ENCODE data around the gene NDC1.
"Not testable (repeated sequence)": the region's sequence is repeated elsewhere in the genome, so short reads cannot be mapped to it uniquely, and the experiment has no call there.

NDC1 gene

DNA sequence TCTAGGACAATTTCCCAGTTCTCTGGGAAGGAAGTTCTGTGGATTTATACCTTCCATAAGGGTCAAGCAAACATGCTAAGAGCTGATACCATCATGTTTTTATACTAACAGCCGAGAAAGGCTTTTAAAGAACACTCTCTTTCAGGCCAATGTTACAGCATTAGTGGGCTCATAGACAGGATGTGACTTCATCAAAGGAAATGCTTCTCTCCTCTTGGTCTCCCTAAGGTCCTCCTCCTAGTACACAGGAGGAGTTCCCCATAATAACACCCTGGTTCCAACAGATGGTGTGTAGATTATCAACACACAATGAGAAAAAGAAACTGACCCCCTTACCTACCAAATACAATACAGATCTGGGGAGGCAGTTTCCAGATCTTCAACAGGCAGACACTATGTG lies 72.4 kb downstream of the NDC1 start:
- DNase-seq (ENCODE audit: low read depth): no peak

DNA sequence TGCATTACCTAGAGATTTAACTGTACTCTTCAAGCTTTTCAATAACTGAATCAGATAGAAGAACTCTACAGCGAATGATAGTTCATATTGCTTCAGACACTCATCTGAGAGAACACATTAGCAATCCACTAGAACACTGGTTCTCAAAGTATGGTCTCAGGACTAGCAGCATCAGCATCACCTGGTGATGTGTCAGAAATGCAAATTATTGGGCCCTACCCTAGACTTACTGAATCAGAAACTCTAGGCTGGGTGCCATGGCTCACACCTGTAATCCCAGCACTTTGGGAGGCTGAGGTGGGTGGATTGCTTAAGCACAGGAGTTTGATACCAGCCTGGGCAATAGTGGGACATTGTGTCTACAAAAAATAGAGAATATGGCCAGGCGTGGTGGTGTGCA lies 74.2 kb downstream of the NDC1 start:
- no peak for DNase-seq (ENCODE audit: low read depth)

DNA sequence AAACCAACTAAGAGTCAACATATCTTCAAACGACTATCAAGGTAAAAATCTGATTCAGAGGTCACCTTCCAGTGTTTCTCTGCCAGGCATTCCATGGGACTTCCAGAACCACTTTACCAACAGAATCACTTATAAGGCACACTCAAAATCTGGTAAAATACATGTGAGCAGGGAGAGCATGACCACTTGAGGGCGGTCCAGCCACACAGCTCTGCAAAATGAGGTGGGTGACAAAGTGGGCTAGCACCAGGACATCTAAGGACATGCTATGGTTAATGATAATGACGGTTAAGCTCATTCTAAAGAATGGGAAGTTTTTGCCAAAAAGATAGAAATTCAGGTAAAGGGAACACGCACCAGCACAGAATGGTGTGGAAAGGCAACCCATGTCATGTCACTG lies 74.6 kb downstream of the NDC1 start:
- DNase-seq (ENCODE audit: low read depth): no peak

DNA sequence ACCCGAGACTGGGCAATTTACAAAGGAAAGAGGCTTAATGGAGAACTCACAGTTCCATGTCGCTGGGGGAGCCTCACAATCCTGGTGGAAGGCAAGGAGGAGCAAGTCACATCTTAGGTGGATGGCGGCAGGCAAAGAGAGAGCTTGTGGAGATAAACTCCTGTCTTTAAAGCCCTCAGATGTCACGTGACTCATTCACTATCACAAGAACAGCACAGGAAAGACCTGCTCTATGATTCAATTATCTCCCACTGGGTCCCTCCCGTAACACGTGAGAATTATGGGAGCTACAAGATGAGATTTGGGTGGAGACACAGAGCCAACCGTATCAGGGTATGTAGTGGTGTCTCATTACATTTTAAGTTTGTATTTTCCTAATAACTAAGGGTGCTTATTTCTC lies 77.6 kb downstream of the NDC1 start:
- not testable (repeated sequence) for DNase-seq (ENCODE audit: low read depth)

DNA sequence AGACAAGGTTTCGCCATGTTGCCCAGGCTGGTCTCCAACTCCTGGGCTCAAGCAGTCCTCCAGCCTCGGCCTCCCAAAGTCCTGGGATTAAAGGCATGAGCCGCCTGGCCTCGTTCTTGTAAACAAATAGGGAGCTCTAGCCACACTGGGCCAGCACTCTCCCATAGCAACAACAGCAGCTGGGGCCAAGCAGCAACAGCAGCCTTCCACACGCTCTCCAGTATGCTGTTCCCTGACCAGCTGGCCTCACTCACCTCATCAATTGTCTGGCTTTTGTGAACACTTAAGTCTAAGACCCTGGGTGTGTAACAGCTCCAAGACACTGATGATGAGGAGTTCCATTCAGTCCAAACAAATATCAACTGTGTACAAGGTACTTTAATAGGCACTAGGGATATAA lies 82.2 kb downstream of the NDC1 start:
- no peak for DNase-seq (ENCODE audit: low read depth)

DNA sequence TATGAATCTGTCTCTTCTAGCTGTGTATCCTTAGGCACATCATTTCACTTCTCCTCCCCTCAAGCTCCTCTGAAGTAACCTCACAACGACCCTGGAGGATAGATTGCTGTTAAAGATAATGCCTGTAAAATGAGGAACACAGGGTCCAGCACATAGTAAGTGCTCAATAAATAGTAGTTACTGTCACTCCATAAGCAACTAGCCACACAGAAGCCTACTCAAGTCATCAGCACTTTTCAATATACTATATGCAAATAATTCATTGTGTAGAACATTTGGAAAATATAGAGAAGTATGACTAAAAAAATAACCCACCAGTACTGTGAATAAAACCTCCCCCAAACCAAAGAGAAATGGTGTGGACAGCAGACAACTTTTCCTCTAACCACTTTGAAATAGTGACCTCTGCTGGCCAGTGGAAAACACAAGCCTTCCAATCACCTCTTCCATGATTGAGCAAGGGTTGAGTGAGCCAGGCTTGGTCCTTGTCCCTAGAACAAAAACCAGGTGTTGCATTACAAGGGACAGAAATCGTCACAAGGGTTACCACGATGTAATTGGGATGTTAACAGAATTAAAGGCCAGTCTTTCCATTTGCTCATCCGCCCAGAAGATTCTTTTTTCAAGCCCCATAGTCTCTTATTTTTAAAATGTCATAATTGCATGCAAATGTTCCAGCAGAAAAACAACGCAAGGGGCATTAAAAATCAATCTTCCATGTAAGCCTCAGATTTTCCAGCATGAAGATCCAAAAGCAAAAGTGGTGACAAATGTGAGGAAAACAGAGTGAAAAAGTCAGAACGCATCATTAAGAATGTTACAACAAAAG lies 83.4 kb downstream of the NDC1 start:
- DNase-seq (ENCODE audit: low read depth): peak; percentile 35

DNA sequence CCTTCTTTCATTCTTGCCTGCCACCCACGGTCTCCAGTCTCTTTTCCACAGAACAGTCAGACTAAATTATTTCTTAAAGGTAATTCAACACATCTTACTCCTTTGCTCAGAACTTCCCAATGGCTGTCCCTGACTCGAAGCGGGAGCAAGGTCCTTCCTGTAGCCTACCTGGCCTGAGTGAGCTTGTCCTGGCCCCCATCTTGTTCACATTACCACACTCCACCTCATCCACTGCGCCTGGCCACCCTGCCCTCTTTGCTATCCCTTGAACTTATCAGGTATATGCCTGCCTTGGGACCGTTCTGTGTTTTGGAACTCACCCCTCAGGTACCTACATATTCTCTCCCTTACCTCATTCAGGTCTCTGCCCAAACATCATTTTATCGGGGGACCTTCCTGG lies 85.8 kb downstream of the NDC1 start:
- DNase-seq (ENCODE audit: low read depth): no peak

DNA sequence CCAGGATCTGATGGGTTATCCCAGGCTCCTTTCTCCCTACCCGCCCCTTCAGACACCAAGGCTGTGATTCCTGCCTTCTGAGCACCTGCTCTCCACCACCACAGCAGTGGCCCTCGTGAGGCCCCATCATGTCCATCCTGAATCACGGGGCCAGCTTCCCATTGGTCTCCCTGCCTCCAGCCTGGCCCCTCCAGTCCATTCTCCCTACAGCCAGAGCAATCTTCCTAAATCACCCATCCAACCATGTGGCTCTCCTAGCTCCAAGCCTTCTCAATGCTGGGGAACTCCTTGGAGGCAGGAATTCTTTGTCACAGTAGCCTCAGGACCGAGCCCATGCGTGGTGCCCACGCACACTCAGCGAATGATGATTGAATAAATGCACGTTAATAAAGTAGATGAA lies 90.3 kb downstream of the NDC1 start:
- DNase-seq (ENCODE audit: low read depth): no peak

DNA sequence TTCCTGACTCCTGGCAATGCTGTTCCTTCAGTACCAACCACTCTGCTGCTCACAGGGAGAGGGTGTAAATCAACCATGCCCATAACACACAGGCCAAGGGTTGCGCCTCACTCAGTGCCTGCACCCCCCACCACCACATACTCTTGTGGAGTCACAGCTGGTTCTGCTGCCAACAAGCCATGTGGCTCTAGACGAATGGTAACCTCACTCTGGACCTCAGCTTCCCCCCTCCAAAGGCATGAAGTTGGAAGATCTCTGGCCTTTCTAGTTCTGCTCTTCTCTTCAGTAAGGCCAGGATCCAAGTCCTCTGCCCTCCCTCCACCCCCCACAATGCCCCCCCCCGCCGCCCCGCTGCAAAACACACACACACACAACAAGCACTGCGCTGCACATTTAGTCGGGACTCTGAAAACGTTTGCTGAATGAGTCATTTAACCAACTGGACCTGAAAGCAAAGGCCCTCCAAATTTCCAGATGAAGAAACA lies 97.4 kb downstream of the NDC1 start:
- DNase-seq (ENCODE audit: low read depth): no peak

DNA sequence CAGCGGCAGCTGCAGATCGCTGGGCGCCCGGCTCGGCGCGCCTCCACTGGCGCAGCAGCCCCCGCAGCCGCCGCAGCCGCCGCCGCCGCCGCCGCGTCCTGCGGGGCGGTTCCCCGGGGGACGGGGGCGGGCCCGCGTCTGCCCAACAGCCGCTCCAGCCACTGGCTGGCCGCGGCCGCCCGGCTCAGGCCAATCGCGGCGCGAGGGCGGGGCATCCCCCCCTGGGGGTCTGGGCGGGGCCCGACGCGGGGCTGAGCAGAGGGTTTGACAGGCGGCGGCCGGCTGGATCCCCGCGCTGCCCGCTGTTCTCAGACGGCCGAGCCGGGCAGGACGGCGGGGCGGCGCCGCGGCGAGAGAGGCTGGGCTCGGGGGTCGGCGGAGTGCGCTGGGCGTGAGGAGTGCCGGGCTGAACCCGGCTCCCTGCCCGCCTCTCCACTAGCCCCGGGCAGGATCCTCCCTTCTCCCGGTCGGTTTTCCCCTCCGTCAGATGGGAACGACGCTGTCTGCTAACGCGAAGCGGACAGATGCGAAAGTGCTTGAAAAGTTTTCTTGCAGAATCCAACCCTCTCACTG lies 98.9 kb downstream of the NDC1 start, which contains the start of gene GLIS1:
Gene GLIS1, minus strand, starts transcription at position 56 of the 573 bp plus-strand sequence. CDS start 1,100 bp downstream, outside the sequence.
- peak; percentile 48 for DNase-seq (ENCODE audit: low read depth)

DNA sequence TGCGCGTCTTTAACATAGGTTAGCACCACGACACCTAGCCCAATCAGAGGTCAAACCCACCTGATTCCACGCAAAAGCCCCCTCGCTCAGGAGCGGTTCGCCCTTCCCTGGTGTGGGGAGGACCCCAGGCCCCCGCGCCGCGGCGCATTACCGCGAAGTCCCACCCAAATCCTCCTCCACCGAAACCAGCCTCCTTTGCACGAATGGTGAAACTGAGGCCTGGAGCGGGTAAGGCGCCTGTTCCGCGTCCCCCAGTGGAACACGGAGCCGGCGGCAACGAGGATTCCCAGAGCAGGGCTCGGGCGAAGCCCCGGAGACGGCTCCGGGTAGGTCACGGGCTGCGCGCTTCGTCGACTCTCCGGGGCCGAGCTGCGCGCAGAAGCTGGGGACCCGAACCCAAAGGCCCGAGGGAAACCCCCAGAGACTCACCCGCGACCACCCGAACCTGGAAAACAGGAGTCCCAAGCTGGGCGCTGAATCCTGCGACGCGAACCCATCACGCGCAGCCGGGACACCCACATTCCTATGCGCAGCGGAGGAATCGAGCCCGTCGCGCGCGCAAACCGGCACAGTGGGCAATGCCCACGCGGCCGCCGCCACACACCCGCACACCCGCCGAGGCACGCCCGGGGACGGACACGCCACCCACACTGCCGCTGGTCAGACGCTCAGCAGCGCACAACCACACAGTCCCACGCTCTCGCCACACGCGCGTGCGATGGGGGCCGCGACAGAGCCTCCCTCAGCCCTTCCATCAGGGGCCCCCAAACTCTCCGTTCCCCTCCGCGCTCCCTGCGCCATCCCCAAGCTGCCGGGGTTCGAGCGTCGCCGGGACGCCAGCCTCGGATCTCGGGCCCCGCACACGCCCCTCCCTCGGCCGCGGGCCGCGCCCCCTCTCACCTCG lies 99.6 kb downstream of the NDC1 start:
- no peak for DNase-seq (ENCODE audit: low read depth)

DNA sequence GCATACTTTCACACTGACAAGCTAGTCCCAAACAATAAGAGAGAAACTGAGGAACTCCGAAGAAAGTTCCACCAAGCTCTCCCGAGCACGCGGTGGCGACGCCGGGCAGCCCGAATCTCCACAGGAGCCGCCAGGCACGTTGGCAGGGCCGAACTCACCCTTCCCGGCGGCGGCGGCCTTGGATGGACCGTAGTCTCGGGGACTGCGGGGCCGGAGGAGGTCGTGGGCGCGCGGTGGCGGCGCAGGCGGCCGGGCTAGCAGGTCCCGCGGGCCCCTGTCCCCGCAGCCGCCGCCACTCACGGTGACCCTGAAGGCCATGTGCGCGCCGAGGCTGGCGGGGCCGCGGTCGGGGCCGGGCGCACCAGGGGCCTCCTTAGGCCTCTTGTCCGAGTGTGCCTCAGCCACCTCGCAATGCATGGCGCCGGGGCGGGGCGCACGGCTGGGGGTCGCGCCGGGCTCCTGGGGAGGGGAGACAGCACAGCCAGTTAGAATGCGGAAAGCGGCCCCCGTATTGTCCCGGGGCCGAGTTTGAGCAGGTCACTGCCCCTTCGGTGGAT lies 100.4 kb downstream of the NDC1 start:
- DNase-seq (ENCODE audit: low read depth): no peak

DNA sequence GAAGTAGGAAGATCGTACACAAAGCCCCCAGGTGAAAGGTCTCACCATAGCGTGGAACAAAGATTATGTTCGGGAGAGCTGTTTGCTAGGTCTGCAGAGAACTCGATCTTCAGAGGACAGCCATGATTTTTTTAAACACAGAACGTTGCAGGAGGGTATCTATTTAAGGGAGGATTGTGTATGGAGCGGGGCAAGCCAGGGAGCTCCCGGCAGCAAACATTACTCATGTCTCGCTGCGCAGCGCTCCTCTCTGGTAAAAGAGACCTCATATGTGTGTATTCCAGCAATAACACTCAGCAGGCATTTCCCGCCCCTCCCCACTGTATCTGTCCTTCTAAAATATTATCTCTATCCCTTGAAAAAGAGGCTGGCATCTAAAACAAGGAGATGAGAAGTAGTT lies 101.8 kb downstream of the NDC1 start:
- DNase-seq (ENCODE audit: low read depth): no peak

DNA sequence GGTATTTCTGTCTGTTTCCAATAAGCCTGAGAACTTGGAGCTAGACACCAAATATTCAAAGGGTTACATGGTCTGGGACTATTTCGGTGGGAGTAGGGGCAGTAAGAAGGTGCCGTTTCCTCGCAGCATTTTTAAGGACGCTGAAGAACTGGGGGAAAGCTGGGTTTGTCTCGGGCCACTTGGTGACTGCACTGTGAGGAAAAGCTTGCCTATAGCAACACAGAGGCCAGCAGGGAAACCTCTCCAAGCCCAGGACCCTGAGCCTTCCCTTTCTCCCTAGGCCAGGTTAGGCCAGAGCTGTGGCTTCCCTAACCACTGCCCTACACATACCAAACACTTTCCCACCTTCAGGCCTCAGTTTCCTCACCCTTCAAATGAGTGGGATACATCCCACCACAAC lies 102.4 kb downstream of the NDC1 start:
- no peak for DNase-seq (ENCODE audit: low read depth)

DNA sequence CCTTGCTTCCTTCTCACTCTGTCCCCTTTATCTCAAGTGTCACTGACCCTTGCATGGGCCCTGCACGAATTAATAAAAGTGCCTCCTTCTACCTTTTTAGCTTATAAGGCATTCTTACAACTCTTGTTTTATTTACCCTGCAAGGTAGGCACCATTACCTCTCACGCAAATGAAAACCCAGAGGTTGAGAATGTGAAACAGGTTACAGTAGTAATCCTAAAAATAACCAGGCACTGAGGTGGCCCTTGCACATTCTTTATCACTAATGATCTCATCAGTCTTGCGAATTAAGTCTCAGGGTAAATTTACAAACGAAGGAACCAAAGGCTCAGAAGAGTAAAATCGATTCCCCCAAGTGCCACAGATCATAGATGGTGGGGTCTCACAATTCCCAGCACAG lies 102.8 kb downstream of the NDC1 start:
- no peak for DNase-seq (ENCODE audit: low read depth)

DNA sequence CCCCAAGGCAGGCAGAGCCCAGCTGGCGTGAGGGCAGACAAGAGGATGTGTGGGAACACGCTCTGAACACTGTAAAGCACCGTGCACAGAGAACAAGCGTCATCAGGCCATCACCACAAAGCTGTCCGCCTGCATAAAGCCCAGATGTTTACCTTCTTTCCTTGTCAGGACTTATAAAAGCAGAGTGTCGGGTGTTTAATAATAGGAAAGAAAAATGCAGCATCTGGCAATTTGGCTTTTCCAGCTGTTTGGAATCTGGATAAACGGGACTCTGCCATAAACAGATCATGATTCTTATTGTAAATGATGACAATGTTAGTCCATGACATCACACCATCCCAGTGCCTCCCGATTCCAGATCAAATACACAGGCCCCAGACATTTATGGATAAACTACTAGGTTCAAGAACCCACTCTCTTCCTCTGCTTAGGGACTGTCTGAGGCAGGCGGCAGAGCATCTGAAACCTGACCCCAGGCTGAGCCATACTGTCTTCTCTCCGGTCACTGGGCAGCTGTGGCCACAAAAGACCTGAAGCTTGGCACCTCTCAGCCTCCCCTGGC lies 103.4 kb downstream of the NDC1 start:
- DNase-seq (ENCODE audit: low read depth): no peak

DNA sequence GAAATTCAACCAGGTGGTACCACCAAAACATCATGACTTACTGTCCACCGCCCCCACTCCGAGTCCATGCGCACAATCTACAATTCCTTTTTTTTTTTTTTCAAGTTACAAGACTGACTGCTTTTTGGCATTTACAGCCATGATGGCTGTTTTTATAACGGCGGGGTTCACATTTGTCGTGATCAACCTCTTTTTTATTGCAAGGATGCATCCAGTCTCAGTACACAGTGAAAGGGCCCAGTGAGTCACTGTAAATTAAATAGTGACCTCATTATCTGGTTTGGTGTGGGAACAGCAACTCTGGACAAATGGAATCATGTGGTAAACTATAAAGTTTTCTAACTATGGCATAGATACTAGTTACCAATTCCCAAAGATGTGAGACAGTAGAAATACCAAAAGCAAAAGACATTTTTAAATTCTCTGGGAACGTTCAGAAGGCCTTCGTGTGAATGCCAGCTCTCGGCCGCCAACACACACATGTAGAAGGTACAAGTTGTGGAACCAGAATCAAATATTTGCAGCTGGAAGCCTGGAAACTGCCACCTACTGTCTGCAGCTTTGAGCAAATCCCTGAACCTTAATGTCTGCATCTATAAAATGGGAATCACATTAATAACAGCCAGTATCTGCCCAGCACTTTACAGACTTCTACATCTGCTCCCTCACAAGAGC lies 104.0 kb downstream of the NDC1 start:
- DNase-seq (ENCODE audit: low read depth): no peak

DNA sequence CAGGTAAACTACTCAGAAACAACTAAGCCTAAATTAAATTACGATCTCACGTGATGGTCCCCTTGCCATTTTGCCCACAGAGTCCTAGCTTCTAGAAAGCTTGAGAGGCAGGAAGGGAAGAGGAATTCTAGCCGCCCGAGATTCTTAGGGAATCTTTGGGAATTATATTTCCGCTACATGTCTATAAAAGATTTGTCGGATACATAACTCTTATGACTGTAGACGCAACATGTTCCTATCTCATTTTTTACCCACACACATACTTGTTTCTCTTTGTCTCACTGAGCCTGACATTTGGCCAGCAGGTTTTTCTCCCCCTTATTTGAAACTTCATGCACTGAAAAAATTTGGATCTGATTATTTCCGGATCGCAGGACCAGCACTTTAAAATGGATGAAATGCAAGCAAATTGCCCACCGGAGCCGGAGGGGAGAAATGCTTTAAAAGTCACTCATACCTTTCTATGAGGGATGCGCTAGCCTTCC lies 104.6 kb downstream of the NDC1 start:
- DNase-seq (ENCODE audit: low read depth): no peak

DNA sequence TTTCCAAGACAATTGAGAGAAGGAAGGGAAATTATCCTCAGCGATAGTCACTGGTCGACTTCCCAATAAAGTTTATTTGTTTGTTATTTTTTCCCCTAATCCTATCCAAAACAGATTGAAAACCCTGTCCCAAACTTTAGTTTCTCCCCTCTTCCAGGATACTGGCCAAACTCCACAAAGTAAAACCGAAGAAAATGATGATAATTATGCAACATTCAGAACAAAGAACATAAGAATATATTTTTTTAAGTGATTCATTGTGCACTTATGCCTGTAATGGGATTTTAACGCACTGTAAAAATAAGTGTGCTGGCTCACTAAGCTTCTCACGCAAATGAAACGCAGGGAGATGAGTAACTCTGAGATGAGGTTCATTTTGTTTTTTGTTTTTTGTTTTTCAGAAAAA lies 105.2 kb downstream of the NDC1 start:
- DNase-seq (ENCODE audit: low read depth): no peak

DNA sequence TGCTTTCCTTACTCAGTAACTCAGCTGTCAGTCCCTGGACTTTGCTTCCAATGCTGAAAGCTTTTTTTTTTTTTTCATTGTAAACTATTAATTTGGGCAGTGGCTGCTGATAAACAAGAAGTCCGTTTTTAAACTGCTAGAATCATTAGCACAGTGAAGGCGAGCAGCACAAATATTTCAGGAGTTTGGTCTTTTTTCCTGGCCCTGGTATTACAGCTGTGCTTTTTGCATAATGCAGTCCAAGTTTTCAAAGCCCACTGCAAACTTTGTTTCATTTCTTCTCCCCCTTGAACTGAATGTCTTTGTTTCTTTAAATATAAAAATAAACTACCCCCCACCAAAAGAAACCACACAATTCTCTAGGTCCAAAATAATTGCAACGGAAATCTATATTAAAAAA lies 105.7 kb downstream of the NDC1 start:
- no peak for DNase-seq (ENCODE audit: low read depth)

DNA sequence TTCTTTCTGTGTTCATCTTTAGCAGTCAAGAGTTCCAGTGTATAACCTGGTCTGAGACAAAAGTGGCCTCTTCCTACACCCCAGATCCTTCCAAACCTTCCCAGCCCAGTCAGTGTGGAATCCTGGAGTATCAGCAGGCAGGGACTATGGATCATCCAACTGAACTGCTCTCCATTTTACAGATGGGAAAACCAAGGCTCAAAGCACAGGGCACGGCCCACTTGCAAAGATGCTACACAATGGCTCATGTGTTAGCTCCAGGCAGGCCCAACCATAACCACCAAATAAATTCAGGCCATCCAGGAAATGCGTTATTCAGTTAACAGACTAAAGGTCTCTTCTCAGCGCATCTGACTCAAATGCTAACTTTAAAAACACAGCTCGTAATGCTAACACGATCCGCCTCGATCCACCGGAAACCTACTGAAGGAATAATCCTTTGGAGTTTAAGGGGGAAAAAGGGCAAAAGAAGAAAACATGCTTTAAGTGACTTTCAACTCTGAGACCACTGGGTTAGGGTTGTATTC lies 106.3 kb downstream of the NDC1 start:
- no peak for DNase-seq (ENCODE audit: low read depth)

Measured in CMK (cell line).